ENCODE data around the gene FSTL1.

FSTL1 gene

DNA sequence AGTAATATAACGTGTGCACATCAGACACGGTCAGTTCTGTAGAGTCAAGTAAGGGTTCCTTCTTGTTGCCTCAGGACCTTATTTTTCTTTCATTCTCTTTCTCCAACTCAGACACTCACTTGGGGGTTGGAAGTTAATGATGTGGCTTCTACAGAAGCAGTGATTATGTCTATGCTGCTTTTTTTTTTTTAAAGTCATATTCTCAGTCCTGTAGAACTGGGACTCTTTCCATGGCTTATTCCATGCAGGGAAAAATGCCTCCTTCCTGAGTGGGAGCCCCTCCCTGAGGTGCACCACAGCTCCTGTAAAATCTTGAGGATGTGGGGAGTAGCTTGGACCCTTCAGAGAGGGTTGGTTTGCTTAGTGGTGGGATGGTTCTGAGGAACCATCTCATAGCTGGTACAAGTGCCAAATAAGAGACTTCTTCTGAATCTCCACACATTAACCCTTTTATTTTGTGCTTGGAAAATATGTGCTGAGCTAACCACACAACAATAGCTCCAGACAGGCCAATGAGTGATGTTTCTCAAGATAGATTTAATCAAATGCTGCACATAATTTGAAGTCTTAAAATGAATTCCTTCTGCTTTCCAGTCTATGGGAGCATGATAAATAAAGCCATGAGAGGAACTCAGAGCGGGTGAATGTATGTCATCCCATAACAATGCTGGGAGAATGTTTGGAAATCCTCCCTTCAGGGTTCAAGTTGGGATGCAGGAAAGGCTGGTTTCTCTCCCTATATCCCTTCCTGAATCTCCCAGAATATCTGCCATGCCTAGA, 23.3 kb upstream of the FSTL1 start:
- DNase-seq (ENCODE audit: low spot score in 2 of 2) = no peak
- in situ Hi-C loops (cut with MboI; ENCODE audit: low sequenced_read_pairs) = no loop called here
- H3K27me3 ChIP-seq (ENCODE audit: low read depth) = no peaks in the 10 kb centered on the region; the same call in 1 of the 2 replicates
- H3K9me3 ChIP-seq = no peaks in the 10 kb centered on the region
- H3K4me3 ChIP-seq = no peak overlapping the region
- H3K36me3 ChIP-seq (replicated peaks) = no peaks in the 10 kb centered on the region
- H3K4me1 ChIP-seq = no peaks in the 10 kb centered on the region

DNA sequence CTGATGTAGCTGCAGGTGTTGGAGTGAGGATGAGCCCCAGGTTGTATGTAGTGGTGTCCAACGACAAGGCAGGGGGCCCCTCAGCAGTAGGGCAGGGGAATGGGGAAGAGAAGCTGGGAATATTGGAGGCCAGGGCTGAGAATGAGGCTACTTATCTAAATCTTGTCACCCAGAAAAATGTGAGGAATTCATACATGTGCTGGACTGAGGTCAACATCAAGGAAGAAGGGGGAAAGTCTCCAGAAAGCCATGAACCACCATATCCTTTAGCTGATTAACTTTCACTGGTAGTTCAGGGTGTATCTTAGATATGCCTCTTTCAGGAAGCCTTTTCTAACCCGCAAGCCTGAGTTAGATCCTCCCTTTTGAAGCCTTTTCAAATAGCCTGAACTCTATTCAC, 22.6 kb upstream of the FSTL1 start:
- Histone ChIP-seq H3K27me3 (ENCODE audit: low read depth) (no peaks in the 10 kb centered on the region; the same call in 1 of the 2 replicates), H3K36me3 (replicated peaks) (no peaks in the 10 kb centered on the region), H3K9me3 (no peaks in the 10 kb centered on the region), H3K4me1 (no peaks in the 10 kb centered on the region), H3K4me3 (no peak overlapping the region)
- in situ Hi-C loops (cut with MboI; ENCODE audit: low sequenced_read_pairs) = no loop called here
- DNase-seq (ENCODE audit: low spot score in 2 of 2) = no peak

DNA sequence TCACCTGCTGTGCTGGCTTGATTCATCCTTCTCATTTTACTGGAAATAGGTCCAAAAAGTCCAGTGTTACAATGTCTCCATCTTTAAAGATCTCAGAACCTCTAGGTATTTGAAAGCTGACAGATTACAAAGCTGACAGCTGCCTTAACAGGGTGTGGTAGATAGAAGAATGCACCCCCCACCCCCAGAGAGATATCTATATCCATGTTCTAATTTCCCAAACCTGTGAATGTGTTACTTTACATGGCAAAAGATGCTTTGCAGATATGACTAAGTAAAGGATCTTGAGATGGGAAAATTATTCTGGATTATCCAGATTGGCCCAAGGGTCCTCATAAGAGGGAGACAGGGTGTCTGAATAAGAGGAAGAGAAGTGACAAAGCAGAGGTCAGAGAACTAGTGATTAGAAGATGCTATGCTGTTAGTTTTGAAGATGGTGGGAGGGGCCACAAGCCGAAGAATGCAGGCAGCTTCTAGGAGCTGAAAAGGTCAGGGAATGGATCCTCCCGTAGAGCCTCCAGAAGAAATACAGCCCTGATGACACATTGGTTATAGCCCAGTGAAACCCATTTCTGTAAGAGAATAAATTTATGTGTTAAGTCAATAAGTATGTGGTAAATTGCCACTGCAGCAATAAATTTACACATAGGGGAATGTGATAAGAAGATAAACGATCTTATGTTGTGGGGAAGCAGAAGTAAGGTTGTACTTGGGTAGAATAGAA, 21.5 kb upstream of the FSTL1 start:
- Histone ChIP-seq H3K4me1 (no peaks in the 10 kb centered on the region), H3K4me3 (no peak overlapping the region)
- in situ Hi-C loops (cut with MboI; ENCODE audit: low sequenced_read_pairs) = no loop called here

DNA sequence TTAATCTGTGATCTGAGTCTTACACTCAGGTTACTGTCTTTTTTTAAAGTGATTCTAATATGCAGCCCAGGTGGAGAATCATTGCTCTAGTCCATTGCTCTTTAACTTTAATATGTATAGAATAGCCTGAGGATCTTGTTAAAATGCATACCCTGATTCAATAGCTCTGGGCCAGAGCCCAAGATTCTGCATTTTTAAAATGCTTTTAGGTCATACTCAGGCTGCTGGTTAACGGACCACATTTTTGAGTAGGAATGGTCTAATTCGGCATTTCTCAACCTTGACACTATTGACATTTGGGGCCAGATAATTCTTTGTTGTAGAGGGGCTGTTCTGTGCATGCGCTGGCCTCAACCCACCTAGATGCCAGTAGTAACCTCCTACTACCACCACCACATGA, 20.9 kb upstream of the FSTL1 start:
- Histone ChIP-seq H3K4me1 (no peaks in the 10 kb centered on the region), H3K4me3 (no peak overlapping the region), H3K36me3 (replicated peaks) (no peaks in the 10 kb centered on the region), H3K9me3 (no peaks in the 10 kb centered on the region), H3K27me3 (ENCODE audit: low read depth) (peaks cover 5% of the 10 kb centered on the region; the same call in 1 of the 2 replicates)
- in situ Hi-C loops (cut with MboI; ENCODE audit: low sequenced_read_pairs) = no loop called here
- DNase-seq (ENCODE audit: low spot score in 2 of 2) = no peak

More for the DNA sequence above, 21.5 kb upstream of the FSTL1 start:
- Histone ChIP-seq H3K9me3 (no peaks in the 10 kb centered on the region), H3K27me3 (ENCODE audit: low read depth) (peaks cover 3% of the 10 kb centered on the region; the same call in 1 of the 2 replicates), H3K36me3 (replicated peaks) (no peaks in the 10 kb centered on the region)
- DNase-seq (ENCODE audit: low spot score in 2 of 2) = no peak

DNA sequence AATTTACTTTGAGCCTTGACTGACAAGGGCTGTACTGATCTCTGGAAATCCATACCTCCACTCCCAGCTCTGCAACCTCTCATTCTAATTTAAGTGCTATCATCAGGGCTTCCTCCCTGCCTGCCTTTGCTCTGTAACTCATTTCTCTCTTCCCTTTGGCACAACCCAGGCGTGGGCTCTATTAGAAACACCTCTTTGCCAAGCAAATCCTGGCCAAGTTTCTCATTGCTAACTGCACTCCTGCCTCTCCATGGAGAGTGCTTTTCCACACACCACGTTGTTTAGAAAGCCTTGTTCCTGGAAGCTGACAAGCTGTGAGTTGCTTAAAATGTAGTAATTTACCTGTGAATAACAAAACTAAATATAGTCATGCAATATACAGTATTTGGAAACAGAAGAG, 20.1 kb upstream of the FSTL1 start:
- in situ Hi-C loops (cut with MboI; ENCODE audit: low sequenced_read_pairs) = no loop called here
- no peak overlapping the region for H3K4me3 ChIP-seq

DNA sequence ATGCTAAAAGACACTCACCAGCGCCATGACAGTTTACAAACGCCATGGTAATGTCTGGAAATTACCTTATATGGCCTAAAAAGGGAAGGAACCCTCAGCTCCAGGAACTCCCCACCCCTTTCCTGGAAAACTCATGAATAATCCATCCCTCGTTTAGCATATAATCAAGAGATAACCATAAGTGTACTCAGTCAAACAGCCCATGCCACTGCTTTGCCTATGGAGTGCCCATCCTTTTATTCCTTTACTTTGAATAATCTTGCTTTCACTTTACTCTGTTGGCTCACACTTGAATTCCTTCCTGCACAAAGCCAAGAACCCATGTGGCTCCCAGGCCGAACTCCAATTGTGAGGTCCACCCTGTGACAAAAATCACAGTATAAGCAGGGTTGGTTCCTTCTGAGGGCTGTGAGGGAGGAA, 19.1 kb upstream of the FSTL1 start:
- no peaks in the 10 kb centered on the region for H3K4me1 ChIP-seq
- in situ Hi-C loops (cut with MboI; ENCODE audit: low sequenced_read_pairs) = no loop called here

More for the DNA sequence above, 20.1 kb upstream of the FSTL1 start:
- Histone ChIP-seq H3K27me3 (ENCODE audit: low read depth) (peaks cover 5% of the 10 kb centered on the region; the same call in 1 of the 2 replicates), H3K9me3 (no peaks in the 10 kb centered on the region), H3K4me1 (no peaks in the 10 kb centered on the region), H3K36me3 (replicated peaks) (no peaks in the 10 kb centered on the region)
- DNase-seq (ENCODE audit: low spot score in 2 of 2) = no peak

DNA sequence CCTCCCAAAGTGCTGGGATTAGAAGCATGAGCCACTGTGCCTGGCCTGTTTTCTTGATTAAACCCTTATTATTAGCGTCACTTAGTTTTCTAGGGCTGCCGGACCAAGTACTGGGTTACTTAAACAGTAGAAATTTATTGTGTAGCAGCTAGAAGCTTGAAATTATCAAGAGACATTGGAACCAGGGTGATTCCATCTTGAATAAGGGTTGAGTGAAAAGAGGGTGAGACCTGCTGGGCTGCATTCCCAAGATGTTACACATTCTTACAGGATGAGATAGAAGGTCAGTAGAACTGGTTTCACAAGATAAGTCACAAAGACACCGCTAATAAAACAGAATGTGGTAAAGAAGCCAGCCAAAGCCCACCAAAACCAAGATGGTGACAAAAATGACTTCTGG, 18.6 kb upstream of the FSTL1 start:
- Histone ChIP-seq H3K27me3 (ENCODE audit: low read depth) (peaks cover 5% of the 10 kb centered on the region; the same call in 1 of the 2 replicates), H3K4me1 (no peaks in the 10 kb centered on the region), H3K36me3 (replicated peaks) (no peaks in the 10 kb centered on the region), H3K9me3 (no peaks in the 10 kb centered on the region), H3K4me3 (no peak overlapping the region)
- in situ Hi-C loops (cut with MboI; ENCODE audit: low sequenced_read_pairs) = no loop called here
- DNase-seq (ENCODE audit: low spot score in 2 of 2) = no peak

More for the DNA sequence above, 19.1 kb upstream of the FSTL1 start:
- H3K36me3 ChIP-seq (replicated peaks) = no peaks in the 10 kb centered on the region
- H3K4me3 ChIP-seq = no peak overlapping the region
- no peak for DNase-seq (ENCODE audit: low spot score in 2 of 2)
- H3K27me3 ChIP-seq (ENCODE audit: low read depth) = peaks cover 5% of the 10 kb centered on the region; the same call in 1 of the 2 replicates
- H3K9me3 ChIP-seq = no peaks in the 10 kb centered on the region

DNA sequence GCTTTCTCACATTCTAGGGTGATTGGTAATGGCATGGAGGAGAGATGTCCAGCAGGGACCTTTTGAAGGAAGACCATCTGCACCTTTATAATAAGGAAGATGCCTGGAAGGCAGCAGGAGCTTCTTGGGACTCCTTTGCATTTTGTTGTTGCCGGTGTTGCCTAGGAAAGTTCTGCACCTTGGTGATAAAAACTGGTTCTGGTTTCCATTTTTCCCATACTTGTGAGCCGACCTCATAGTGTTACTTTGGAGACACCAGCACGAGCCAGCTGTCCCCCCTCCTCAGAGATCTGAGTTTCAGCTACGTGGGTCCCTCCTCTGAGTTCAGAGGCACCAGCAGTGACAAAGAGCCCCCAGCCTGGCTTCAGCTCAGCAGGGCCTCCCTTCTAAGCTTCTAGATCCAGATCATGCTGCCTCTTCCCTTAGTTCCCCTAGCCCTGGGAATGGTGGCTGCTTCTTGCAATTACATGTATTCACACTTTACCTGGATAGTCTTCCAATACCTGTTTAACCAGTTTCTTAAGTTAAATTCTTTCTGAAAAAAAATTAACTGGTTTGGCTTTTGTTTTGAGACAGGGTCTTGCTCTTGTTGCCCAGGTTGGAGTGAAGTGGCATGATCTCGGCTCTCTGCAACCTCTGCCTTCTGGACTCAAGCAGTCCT, 18.0 kb upstream of the FSTL1 start:
- Histone ChIP-seq H3K4me1 (no peaks in the 10 kb centered on the region), H3K4me3 (no peak overlapping the region), H3K9me3 (no peaks in the 10 kb centered on the region), H3K36me3 (replicated peaks) (no peaks in the 10 kb centered on the region), H3K27me3 (ENCODE audit: low read depth) (peaks cover 5% of the 10 kb centered on the region; the same call in 1 of the 2 replicates)
- in situ Hi-C loops (cut with MboI; ENCODE audit: low sequenced_read_pairs) = no loop called here
- no peak for DNase-seq (ENCODE audit: low spot score in 2 of 2)

DNA sequence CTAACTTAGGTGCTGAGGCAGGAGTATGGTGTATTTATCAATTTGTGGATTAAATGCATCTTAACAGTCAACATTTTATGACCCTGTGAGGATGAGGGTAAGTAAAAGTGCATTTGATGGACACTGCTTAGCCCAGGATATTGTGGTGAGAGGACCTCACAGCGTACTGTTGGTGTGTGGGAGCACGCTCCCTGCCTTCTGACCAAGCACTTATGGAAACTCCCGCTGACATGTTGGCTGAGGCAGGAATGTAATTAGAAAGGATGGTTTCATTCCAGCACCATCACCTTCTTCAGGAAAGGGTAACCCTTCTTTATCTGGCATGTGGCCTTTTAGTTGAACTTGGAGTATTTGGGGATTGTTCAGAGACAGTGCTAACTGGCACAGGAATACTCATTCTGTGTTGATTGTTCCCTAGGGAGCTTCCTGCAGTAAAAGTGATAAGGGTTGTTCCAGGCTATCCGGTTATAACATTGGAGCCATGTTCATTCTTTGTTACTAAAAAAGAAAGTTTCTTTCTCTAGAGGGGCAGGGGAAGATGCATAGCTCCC, 11.7 kb upstream of the FSTL1 start:
- Histone ChIP-seq H3K4me1 (no peaks in the 10 kb centered on the region), H3K27me3 (ENCODE audit: low read depth) (0 out of 2 replicates have a peak, but pooled peaks cover 3% of the 10 kb centered on the region), H3K4me3 (no peak overlapping the region), H3K9me3 (no peaks in the 10 kb centered on the region), H3K36me3 (replicated peaks) (no peaks in the 10 kb centered on the region)
- in situ Hi-C loops (cut with MboI; ENCODE audit: low sequenced_read_pairs) = no loop called here
- DNase-seq (ENCODE audit: low spot score in 2 of 2) = no peak

DNA sequence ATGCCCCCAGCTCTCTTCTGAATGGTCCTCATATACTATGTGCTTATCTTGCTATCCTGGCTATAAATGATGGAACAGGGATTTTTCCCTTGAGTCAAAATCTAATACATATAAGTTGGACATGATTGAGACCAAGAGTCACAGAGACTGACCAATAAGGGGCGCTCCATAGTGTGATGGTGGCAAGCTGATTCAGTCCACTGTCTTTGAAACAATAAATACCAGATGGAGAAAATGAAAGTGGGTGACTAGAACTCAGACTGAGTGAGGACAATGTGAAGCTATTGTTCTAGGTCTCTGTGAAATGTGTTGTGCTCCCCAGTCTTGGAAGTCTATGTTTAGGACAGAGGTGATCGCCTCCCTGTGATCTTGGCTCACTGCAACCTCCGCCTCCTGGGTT, 10.6 kb upstream of the FSTL1 start:
- DNase-seq (ENCODE audit: low spot score in 2 of 2) = no peak
- Histone ChIP-seq H3K36me3 (replicated peaks) (no peaks in the 10 kb centered on the region), H3K9me3 (no peaks in the 10 kb centered on the region), H3K27me3 (ENCODE audit: low read depth) (no peaks in the 10 kb centered on the region), H3K4me1 (no peaks in the 10 kb centered on the region), H3K4me3 (no peak overlapping the region)
- in situ Hi-C loops (cut with MboI; ENCODE audit: low sequenced_read_pairs) = no loop called here

DNA sequence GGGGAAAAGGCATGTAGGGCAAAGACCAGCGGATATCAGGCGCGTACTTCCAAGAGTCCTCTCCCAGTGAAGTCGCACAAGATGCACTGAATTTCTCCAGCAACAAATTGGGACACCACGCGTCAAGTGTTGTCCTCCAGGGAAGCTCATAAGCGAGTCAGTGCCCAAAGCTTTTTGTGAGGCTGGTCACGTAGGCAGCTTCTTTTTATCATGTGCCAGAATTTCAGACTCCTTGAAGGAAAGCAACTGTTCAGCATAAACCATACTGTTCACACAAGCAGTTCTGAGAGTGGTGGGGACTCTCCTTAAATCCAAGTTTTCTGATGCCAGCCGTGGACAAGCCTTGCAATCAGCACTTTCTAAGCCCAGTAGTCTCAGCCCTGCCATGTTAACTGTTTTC, 10.1 kb upstream of the FSTL1 start:
- Histone ChIP-seq H3K9me3 (no peaks in the 10 kb centered on the region), H3K27me3 (ENCODE audit: low read depth) (no peaks in the 10 kb centered on the region), H3K4me3 (no peak overlapping the region), H3K36me3 (replicated peaks) (no peaks in the 10 kb centered on the region), H3K4me1 (no peaks in the 10 kb centered on the region)
- no peak for DNase-seq (ENCODE audit: low spot score in 2 of 2)
- in situ Hi-C loops (cut with MboI; ENCODE audit: low sequenced_read_pairs) = no loop called here

DNA sequence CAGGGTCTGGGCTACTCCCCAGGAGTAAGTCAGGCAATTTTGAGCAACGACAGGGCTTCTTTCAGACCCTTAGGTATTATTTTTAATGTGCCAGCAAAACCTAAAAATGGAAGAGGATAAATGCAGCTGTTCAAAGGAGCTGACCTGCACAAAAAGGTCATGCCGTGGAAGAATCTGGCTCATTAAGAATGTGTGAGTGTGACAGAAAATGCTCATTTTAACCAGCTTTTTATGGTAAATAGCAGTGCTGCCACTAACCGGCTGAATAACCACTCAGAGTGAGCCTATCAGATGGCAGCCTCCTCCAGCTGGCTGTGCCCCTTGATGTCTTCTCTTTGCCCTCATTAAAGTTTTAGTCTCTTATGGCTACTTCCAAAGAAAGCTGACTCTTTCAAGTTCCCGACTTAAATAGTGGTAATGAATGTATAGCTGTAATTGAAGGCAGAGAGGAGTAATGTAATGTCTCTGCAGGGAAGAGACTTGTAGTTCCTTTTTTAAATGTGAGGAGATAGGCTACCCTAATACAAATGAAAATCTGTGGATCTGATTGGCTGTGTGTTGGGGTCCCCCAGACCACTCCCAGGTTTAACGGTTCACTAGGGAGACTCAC, 9.5 kb upstream of the FSTL1 start:
- in situ Hi-C loops (cut with MboI; ENCODE audit: low sequenced_read_pairs) = no loop called here
- DNase-seq (ENCODE audit: low spot score in 2 of 2) = no peak
- no peak overlapping the region for H3K4me3 ChIP-seq
- H3K9me3 ChIP-seq = no peaks in the 10 kb centered on the region
- H3K27me3 ChIP-seq (ENCODE audit: low read depth) = no peaks in the 10 kb centered on the region
- H3K4me1 ChIP-seq = no peaks in the 10 kb centered on the region
- no peaks in the 10 kb centered on the region for H3K36me3 ChIP-seq (replicated peaks)

DNA sequence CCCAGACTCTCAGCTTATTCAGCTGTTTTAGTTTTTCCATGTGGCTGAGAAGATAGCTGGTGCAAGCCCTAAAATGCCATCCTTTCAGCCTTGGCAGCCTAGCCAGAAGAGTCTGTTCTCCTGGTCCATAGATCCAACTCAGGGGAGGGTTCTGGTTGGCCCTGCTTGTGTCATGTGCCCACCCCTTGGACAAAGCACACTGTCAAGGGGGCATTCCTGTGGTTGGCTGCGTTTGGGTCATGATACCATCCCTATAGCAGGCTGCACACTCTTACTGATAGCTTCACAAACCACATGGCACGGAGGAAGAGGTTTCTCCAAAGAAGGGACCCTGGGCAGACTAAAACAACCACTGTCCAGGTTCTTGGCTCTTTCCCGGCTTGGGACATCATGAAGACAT, 8.4 kb upstream of the FSTL1 start:
- H3K4me1 ChIP-seq = no peaks in the 10 kb centered on the region
- no peak for DNase-seq (ENCODE audit: low spot score in 2 of 2)
- H3K9me3 ChIP-seq = 0 out of 2 replicates have a peak, but pooled peaks cover under 1% of the 10 kb centered on the region
- in situ Hi-C loops (cut with MboI; ENCODE audit: low sequenced_read_pairs) = no loop called here
- no peaks in the 10 kb centered on the region for H3K36me3 ChIP-seq (replicated peaks)
- H3K27me3 ChIP-seq (ENCODE audit: low read depth) = no peaks in the 10 kb centered on the region
- no peak overlapping the region for H3K4me3 ChIP-seq

Measured in HAP-1 (cell line).